HuH-7 (cell line): ENCODE measurements around the gene JMJD7.
A peak's percentile ranks its signal among the peaks of the same experiment; 100 is the strongest.

Source experiments
- DNase-seq: peaks from one replicate; pipeline ENCODE4 v3.0.0; 2011; ENCODE audit warnings: low spot score

The JMJD7 gene

DNA sequence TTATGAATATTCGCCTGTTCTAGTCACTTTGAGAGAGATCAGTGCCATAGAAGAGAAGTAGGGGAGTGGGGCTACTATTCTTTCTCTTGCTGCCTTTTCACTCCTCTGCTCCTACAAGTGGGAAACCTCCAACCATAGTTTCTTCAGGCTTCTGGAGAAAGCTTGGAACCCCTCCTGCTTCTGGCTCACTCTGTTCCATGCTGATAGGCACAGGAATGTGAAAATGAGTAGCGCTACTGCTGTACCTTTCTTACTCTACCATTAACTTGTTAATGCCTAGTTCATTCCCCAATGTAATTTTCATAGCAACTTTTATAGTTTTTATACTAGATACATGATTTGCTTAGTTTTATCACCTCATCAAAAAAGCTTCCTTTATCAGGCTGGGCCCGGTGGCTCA, 26.7 kb upstream of the JMJD7 start:
- DNase-seq = no peak

DNA sequence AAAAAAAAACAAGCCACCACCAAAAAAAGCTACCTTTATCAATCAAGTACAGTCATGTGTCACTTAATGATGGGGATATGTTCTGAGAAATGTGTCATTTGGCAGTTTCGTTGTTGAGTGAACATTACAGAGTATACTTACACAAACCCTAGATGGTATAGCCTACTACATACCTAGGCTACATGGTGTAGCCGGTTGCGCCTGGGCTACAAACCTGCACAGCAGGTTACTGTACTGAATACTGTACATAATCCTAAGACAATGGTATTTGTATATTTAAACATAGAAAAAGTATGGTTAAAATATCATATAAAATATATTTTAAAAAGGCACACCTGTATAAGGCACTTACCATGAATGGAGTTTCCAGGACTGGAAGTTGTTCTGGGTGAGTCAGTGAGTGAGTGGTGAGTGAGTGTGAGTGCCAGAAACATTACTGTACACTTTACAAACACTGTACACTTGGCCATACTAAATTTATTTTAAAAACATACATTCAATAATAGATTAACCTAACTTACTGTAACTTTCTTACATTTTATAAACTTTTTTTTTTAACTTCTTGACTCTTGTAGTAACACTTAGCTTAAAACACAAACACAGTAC, 25.9 kb upstream of the JMJD7 start:
- DNase-seq = no peak

DNA sequence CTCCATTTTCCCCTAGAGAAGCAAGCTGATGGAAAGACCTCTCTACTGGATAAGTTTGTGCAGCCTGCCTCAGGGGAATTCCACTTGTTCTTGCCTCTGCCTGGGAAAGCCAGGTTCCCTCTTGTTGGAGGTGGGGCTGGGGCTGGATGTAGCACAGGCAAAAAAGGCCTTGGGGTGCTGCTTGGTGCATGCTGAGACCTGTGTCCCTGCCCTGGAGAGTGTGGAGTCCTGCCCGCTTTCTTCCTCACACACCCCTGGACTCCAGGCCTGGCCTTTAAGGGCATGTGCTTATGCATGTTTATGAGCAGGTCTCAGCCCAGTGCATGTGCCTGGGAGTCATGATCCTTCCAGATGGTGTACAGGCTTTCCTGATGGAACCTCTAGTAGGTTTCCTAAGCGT, 23.5 kb upstream of the JMJD7 start:
- DNase-seq = no peak

DNA sequence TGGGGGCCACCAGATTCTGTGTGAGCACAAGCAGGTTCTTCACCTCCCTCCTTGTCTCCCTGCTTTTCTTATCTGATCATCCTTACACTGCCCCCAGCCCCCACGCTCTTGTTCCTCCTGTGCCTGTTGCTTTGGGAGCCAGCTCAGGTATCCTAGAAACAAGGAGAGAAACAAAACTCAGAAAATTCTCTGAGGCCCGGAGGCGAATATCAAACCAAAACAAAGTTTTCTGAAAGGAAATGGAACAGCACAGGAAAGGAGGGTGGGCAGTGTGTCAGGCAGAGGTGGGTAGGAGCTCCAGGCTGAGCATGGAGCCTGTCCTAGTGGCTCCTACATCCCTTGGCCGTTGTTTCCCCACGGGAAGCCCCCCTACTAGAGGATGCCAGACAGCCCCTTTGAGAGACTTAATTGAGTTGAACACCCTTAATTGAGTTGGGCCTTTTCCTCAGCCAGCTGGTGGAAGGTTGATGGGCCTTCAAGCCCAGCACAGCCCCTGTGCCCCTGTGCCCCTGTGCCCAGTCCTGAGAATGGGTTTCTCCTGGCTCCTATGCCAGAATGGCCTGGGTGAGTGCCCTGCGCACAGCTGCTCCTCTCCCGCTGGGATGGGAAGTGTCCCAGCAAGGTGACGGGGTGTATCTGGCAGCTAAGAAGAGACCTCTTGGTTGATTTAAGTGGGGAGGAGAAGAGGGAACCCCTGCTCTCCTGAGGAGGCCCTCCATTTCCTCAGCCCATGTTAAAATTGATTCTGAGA, 22.8 kb upstream of the JMJD7 start:
- no peak for DNase-seq

DNA sequence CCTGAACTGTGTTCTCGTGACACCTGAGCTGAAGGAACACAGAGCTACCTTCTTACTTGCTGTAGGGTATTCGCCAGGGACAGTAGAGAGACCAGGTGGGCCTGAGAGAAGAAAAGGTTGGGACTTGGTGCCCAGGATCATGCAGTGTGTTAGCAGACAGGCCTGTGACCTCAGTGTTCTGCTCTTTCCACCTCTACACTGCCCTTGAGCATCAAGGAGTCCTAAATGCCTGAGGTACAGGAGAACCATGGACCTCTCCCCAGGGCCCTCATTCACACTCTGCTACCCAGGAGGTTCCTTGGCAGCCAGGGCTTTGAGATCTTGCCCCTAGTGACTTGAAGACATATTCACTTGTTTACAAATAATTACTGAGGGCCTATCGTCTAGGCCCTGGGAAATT, 22.2 kb upstream of the JMJD7 start:
- DNase-seq = no peak

DNA sequence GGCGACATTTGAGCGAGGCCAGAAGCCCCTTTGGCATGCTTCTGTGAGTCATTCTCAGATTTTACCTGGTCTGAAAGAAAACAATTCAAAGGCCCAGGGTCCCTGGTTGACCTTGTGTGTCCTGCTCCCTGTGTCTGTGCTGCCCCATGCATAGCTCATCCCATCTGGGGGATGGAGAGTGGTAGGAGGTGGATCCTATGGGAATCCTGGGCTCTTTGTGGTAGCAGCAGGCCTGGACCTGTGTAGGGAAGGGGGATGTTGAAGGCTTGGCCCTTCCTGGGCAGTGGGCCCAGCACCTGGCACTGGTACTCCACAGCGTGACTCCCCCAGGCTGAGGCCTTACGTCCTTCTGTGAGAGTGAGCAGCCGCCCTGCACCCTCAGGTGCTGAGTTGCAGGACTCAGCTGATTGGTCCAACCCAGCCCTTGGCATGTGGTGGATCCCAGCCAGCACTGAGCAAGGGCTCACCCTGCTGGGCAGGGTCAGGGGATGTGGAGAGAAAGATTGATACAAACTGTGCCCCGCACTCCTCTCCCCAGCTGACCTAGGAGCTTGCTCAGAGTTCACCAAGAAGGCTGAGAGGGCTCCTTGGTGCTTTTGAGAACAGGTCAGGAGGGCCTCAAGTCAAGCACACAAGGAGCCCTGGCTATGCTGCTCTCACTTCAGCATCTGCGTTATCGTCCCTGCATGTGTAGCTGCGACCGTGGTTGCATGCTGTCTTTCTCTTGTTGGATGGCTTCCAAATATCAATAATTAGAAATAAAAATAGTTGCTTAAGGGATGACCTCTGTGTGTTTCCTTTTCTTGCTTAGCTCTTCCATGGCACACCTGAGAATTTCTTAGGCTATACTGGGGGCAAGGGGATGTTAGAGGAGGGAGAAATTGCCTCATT, 21.4 kb upstream of the JMJD7 start:
- no peak for DNase-seq

DNA sequence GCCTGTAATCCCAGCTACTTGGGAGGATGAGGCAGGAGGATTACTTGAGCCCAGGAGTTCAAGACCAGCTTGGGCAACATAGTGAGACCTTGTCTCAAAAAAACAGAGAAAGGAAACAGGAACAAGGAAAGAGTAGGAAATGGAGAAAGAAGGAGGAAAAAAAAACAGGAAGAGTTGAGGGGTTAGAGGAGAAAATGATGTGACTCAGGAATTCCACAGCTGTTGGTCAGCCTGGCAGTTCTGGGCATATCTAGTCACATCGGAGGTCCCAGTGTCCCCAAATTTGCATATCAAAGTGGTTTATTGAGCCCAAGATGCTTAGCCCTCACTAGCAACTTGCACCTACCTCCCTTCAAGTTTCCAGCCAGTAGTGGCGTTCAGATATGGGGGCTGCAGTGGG, 18.8 kb upstream of the JMJD7 start:
- DNase-seq = no peak

DNA sequence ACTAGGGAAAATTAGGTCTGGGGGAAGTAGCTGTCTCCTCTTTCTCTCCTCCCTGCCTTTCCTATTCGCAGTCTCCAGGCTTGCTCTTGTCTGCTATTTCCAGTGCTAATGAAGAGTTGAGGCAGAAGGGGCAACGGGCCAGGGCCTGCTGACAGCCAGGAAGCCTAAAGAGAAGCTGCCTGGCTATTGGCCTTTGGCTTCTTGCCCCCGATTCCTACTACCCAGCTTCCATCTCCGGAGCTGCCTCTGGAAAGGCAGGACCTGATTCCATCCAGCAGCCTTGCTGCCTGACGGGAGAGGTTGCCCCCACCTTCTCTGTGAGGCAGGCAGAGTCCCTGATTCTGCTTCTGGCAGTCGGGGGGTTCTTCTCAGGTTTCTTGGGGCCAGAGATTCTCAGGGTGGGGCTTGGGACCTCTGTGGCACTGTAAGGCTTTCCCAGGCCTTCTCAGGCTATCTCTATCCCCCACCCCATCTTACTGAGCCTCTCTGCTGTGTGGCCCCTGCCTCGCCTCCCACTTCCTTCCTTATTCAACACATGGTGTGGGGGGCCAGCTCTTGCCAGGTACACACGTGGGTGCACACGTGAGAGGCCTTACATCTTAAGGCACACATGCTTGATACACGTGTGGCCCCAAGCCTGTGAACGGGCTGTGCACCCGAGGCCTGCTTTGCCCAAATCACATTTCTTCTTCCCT, 18.2 kb upstream of the JMJD7 start:
- DNase-seq = no peak

DNA sequence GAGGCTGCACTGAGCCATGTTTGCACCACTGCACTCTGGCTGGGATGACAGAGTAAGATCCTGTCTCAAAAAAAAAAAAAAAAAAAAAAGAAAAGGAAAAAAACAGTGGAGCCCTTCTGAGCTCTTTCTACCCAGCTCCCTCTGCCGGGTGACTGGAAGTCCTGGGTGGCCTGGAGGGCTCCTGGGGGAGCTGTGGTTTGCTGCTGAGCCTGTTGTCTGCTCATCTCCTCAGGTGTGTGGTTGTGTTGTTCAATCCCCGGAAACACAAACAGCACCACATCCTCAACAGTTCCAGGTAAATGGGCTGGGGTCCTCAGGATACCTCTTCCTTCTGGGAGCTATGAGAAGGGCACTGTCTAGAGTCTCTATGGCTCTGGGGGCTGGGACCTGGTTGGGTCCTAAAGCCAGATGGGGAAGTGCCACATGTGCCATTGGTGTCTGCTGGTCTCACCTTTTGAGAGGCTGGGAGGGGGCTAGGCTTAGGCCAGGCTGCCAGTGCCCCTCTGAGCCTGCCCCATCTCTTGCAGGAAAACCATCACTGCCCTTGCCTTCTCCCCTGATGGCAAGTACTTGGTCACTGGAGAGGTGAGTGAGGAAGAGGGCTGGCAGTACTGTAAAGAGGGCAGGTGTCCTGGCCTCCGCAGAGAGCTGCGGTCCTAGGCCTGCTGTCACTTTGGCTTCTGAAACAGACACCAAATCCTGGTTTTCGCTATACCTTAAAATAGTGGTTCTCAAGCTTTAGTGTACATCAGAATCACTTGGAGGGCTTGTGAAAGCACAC, 17.1 kb upstream of the JMJD7 start:
- DNase-seq = no peak

DNA sequence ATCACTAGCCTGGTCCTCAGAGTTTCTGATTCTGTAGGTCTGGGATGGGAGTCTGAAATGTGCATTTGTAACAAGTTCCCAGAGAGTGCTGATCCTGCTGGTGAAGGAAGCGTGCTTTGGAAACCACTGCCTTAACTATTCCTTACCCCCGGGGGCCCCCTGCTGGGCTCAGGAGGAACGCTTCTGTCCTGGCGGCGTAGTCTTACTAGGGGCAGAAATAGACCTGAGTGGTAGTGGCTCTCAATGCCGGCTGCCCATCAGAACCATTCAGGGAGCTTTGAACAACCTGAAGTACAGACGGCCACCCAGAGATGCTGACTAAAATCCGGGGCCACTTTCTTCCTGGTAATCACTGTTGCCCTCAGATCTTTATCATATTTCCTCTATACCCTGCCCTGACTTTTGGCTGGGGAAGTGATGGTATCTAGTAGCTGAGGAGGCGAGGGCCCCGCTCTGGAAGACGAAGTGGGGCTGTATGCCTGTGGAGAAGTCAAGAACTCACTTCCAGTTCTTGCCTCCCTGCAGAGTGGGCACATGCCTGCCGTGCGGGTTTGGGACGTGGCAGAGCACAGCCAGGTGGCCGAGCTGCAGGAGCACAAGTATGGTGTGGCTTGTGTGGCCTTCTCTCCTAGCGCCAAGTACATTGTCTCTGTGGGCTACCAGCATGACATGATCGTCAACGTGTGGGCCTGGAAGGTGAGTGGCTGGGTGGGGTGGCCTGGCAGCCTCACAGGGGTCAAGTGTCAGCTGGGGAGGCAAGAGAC, 16.3 kb upstream of the JMJD7 start:
- DNase-seq = peak; percentile 79

DNA sequence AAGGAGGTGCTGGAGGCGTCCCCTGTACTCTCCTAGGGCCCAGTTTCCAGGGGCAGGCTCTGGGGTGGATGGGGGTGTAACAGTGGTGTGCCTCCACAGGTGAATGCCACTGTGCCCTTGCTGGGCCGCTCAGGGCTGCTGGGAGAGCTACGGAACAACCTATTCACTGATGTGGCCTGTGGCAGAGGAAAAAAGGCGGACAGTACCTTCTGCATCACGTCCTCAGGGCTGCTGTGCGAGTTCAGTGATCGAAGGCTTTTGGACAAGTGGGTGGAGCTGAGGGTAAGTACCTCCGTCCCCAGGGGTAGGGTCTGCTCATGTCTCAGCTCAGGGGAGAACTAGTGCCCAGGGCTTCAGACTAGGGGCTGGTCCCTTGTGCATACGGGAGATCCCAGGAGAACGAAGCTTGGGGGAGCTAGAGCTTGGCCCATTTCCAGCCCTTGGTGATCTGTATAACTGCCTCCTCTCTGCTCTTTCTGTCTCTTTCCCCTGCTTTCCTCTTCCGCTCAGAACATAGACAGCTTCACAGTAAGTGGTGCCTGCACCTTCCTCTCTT, 15.0 kb upstream of the JMJD7 start:
- DNase-seq = no peak

DNA sequence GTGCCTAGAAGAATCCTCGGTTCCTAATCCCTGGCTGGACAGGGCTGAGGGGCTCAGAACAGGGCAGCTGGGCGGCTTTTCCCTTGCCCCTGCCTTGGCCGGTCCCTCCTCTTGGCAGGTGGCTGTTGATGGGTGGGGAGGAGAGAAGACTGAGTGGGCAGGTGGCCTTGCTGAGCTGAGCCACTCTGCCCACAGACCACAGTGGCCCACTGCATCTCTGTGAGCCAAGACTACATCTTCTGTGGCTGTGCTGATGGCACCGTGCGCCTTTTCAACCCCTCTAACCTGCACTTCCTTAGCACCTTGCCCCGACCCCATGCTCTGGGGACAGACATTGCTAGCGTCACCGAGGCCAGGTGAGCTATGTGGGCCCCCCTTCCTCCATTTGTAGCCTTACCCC, 14.5 kb upstream of the JMJD7 start:
- DNase-seq = no peak

DNA sequence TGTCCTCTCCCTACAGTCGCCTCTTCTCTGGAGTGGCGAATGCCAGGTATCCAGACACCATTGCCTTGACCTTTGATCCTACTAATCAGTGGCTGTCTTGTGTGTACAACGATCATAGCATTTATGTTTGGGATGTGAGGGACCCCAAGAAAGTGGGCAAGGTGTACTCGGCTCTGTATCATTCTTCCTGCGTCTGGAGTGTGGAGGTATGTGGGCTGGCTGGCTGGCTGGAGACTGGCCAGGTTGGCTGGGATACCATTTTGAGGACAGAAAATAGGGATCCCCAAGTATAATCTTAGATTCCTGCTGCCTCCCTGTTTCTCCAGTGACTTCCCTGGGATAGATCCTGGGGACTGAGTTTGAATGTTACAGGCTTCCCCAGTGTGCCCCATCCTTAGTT, 13.4 kb upstream of the JMJD7 start:
- no peak for DNase-seq

DNA sequence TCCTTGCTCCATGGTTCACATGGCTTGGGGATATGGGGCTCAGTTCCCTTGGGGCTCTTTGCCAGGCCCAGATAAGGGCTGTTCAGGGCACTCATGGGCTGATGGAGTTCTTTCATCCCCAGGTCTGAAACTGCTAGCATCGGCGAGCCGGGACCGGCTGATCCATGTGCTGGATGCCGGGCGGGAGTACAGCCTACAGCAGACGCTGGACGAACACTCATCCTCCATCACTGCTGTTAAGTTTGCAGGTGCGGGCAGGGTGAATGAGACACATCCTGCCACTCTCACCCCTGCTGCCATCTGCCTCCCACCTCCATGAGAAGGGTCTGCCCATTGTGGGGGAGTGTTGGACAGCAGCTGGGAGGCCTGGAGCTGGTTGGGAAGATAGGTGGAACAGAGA, 11.1 kb upstream of the JMJD7 start:
- no peak for DNase-seq

DNA sequence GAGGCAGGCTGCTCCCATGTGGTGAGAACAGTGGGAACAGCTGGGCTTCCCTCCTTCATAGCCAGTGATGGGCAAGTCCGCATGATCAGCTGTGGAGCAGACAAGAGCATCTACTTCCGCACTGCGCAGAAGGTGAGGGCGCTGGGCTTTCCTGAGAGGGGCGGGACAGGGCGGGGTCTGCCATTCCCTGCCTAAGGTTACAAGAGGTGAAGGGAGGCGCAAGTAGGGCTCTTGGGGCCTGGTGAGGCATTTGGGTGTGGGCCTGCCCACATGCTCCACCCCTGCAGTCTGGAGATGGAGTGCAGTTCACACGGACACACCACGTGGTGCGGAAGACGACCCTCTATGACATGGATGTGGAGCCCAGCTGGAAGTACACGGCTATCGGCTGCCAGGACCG, 10.6 kb upstream of the JMJD7 start:
- no peak for DNase-seq

DNA sequence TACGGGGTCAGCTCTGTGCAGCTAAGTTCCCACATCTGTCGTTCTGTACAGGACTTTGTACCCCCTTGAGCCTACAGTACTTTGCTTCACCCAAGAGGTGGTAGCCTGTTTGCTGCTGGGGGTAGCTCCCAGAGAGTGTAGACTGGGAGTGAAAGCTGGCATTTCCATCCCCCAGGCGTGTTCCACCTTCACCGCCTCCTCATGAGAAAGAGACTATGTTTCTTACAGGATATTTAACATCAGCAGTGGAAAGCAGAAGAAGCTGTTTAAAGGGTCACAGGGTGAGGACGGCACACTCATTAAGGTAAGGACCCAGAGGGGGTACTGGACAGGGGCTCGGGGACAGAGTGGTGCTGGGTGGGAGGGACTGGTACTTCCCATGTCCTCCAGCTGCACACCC, 10.1 kb upstream of the JMJD7 start:
- DNase-seq = no peak

DNA sequence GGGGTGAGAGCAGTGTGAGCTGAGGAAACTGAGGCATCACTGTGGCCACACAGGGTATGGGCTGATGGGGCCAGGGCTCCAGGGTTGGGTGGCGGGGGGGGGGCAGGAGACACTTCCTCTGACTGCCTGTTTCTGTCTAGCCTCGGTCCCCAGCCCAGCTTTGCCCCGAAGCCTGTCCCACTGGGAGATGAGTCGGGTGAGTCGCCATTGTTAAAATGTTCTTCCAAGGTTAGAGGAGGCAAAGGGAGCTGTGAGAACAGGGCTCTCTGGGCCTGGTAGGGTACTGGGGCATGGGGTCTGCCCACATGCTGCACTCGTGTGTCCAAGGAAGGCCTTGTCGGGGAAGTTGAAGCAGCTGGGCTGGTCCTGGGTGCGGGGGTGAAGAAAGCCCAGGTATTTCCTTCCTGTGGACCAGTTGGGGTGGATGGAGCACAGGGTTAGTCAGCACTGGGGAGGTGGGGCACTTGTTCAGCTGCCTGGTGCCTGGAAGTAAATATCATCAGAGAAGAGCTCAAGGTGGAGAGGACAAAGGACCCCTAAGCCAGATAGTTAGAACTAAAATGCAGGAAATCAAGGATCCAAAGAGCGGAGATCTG, 8.3 kb upstream of the JMJD7 start:
- DNase-seq = no peak

DNA sequence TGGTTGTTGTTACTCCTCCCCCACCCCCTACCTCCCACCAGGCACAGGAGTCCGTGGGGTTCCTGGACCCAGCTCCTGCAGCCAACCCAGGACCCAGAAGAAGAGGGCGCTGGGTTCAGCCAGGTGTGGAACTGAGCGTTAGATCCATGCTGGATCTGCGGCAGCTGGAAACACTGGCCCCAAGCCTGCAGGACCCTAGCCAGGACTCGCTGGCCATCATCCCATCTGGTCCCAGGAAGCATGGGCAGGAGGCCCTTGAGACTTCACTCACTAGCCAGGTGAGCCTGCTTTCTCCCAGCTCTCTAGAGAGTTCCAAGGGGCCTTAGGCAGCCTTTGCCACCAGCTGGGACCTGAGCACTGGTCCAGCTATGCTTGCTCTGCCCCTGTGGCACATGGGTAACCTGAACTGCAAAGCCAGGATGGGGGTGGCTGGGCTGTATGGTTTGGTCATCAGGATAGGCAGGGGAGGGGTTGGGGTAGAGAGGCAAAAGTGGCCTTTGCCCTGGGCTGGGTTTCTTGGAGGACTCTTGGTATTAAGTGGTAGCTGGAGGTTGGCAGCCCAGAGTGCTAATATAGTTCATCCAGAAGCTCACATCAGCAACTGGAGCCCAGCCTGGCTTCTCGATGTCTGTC, 7.0 kb upstream of the JMJD7 start:
- no peak for DNase-seq

DNA sequence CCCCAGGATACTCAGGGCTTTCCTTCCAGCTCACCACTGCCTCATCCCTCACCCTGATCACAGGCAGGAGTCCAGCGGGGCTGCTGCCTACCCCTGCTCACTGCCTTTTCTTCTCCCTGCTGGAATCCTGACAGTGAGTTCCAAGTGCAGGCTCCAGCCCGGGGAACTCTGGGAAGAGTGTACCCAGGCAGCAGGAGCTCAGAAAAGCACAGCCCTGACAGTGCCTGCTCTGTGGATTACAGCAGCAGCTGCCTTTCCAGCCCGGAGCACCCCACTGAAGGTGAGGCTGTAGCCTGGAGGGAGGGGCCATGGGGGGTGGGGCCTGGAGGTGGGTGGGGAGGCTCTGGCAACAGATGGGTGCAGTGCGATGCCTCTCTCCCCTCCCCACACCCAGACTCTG, 6.1 kb upstream of the JMJD7 start:
- no peak for DNase-seq

DNA sequence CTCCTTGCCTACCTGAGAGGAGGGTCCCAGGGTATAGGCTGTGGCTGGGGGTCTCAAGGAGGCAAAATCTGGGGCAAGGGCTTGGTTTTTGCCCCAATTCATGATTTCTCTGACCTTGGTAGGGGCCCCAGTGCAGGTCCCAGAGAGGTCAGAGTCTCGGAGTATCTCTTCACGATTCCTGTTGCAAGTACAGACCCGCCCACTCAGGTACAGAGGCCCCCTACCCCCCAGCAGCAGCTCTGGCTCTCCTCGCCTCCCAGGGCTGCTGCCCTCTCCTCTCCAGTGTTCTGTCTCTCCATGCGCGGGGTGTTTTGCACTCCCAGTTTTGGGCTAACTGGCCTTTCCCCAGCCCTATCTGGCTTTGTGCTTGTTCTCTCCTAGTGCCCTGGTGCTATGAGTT, 5.4 kb upstream of the JMJD7 start:
- DNase-seq = no peak
